ENCODE results near the gene EMC8. TPM values are rescaled to one million over a fixed set of nuclear protein-coding genes. Genes with fewer than 3 reads are reported as not detected.

The EMC8 gene
- total and polyA plus RNA-seq, 2 experiments from 2014 or later, result 51.1 to 69.4 TPM

DNA sequence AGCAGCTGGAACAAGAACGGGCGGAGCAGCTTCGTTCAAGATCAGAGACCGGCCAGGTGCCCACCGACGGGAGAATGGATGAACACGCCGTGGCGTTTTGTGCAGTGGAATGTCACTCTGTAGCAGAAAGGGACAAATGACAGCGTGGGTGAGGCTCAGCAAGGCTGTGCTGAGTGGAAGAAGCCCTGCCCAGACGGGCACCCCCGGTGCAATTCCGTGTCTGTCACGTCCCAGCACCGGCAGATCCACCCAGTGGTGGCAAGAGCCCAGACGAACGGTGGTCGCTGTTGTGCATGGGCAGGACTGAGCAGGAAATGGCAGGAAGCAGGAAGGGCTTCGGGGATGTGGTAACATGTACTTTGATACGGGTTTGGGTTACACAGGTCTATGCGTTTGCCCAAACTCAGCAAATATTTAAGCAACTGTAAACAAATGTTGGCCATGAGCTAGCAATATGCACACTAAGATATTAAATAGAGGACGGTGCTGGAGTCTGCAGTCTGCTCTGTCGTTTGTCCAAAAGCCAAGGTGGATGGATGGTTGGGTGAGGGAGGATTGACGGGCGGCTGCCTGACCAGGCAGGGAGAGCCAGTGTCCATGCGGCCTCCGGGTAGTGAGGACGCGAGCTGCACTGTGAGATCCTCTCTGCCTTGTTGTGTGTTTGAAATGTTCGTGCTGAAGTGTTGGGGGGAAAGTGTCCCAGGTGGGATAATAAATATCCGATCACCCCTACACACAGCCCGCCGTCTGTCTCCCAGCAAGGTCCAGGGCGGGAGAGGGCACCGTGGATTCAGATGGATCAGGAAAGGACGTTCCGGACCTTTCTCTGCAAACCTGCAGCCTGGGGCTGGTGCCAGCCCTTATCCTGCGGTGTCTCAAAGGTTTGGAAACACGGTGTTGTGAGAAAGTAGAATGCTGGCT lies 48.6 kb upstream of the EMC8 start (continued):
- TF ChIP-seq, protein P1, sequence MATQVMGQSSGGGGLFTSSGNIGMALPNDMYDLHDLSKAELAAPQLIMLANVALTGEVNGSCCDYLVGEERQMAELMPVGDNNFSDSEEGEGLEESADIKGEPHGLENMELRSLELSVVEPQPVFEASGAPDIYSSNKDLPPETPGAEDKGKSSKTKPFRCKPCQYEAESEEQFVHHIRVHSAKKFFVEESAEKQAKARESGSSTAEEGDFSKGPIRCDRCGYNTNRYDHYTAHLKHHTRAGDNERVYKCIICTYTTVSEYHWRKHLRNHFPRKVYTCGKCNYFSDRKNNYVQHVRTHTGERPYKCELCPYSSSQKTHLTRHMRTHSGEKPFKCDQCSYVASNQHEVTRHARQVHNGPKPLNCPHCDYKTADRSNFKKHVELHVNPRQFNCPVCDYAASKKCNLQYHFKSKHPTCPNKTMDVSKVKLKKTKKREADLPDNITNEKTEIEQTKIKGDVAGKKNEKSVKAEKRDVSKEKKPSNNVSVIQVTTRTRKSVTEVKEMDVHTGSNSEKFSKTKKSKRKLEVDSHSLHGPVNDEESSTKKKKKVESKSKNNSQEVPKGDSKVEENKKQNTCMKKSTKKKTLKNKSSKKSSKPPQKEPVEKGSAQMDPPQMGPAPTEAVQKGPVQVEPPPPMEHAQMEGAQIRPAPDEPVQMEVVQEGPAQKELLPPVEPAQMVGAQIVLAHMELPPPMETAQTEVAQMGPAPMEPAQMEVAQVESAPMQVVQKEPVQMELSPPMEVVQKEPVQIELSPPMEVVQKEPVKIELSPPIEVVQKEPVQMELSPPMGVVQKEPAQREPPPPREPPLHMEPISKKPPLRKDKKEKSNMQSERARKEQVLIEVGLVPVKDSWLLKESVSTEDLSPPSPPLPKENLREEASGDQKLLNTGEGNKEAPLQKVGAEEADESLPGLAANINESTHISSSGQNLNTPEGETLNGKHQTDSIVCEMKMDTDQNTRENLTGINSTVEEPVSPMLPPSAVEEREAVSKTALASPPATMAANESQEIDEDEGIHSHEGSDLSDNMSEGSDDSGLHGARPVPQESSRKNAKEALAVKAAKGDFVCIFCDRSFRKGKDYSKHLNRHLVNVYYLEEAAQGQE (IDR thresholded peaks at IDR 0.05; ENCODE audit: unreplicated experiment), result no peak
- TF ChIP-seq POLR2AphosphoS5 (IDR thresholded peaks at IDR 0.05; ENCODE audit: low read depth), result no peak

DNA sequence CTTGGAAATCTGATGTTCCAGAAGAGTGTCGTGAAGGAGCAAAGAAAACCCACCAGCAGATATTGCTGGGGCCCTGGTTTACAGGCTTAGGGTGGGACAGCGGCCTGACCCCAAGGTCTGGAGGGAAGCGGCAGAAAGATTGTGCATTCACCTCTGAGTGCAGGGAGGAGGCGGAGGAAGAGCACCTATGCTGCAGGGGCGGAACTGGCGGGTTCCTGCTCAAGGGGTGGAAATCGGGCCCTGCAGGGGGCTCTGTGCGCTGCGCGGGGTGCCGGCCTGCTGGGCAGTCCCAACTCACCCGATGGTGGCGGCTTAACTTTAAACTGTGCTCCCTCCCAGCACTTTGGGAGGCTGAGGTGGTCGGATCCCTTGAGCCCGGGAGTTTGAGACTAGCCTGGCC lies 47.7 kb upstream of the EMC8 start:
- Mint-ChIP-seq H3K4me1 (peaks cover 8% of the 10 kb centered on the region), H3K36me3 (ENCODE audit: low read depth) (no peaks in the 10 kb centered on the region), H3K27ac (no peak overlapping the region)

More for the DNA sequence above, 47.7 kb upstream of the EMC8 start:
- Histone ChIP-seq H3K4me1 (ENCODE audit: insufficient read depth) (no peaks in the 10 kb centered on the region), H3K4me3 (no peak overlapping the region), H3K9me2 (ENCODE audit: insufficient read depth) (no peaks in the 10 kb centered on the region), H3K36me3 (ENCODE audit: insufficient read depth) (no peaks in the 10 kb centered on the region), H3K79me2 (replicated peaks; ENCODE audit: insufficient read depth) (no peaks in the 10 kb centered on the region), H3F3A (replicated peaks; ENCODE audit: low read depth) (no peaks in the 10 kb centered on the region), H3K4me2 (no peak overlapping the region), H2AFZ (no peak overlapping the region), H3K27me3 (ENCODE audit: insufficient read depth) (no peaks in the 10 kb centered on the region), H4K20me1 (replicated peaks; ENCODE audit: insufficient read depth) (no peaks in the 10 kb centered on the region), H3K27ac (ENCODE audit: low read depth) (no peak overlapping the region)
- no peaks in the 10 kb centered on the region; the same call in 2 of the 3 replicates for H3K9me3 Mint-ChIP-seq
- TF ChIP-seq NANOG (IDR thresholded peaks at IDR 0.05; ENCODE audit: borderline replicate concordance) (no peak), JUNB (IDR thresholded peaks at IDR 0.05; ENCODE audit: unreplicated experiment) (no peak), POLR2AphosphoS5 (IDR thresholded peaks at IDR 0.05; ENCODE audit: low read depth) (no peak)
- TF ChIP-seq, protein P2, sequence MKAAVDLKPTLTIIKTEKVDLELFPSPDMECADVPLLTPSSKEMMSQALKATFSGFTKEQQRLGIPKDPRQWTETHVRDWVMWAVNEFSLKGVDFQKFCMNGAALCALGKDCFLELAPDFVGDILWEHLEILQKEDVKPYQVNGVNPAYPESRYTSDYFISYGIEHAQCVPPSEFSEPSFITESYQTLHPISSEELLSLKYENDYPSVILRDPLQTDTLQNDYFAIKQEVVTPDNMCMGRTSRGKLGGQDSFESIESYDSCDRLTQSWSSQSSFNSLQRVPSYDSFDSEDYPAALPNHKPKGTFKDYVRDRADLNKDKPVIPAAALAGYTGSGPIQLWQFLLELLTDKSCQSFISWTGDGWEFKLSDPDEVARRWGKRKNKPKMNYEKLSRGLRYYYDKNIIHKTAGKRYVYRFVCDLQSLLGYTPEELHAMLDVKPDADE (IDR thresholded peaks at IDR 0.05), result no peak
- TF ChIP-seq, protein P1 (IDR thresholded peaks at IDR 0.05; ENCODE audit: unreplicated experiment), result no peak
- H3K27me3 Mint-ChIP-seq (ENCODE audit: insufficient read depth, low read depth, poor library complexity), result peaks cover 5% of the 10 kb centered on the region
- H3K4me3 Mint-ChIP-seq, result no peak overlapping the region
- DNase-seq (ENCODE audit: low spot score) (no peak), ATAC-seq (no peak)

All from GM23338 (cell line).